K562 (cell line): ENCODE measurements around the gene PPP1R14B. TPM values are rescaled to one million over a fixed set of nuclear protein-coding genes. Genes with fewer than 3 reads are reported as not detected.
A peak's percentile ranks its signal among the peaks of the same experiment; 100 is the strongest.

Experiments used
- ATAC-seq: fragments of 200-7000 bp; cut with Tn5 transposase; 3 replicates; pipeline ENCODE4 v1.9.1; 2020; ENCODE audit warnings: moderate library complexity
- BruUV-seq: library from RNA; stranded (reverse); fragments of 400-500 nt; replicated peaks from 2 replicates; lab custom pipeline; 2021; lab: Mats Ljungman, UMichigan
- CTCF ChIA-PET: fragments of 300-600 bp; formaldehyde crosslinking; extraction: SDS; loops from one replicate; lab custom pipeline; 2021; ENCODE audit warnings: low intra/inter-chr PET ratio; lab: Yijun Ruan, JAX
- POLR2A ChIA-PET: fragments of 300-600, 350-650 bp; sonication (Branson Sonifier 250); formaldehyde crosslinking; extraction: SDS; loops from one replicate; lab custom pipeline; 2021; ENCODE audit warnings: antibody characterized with exemption, inconsistent platforms; lab: Yijun Ruan, JAX
- DNase-seq, 4 experiments: peaks; one replicate each; pipeline versions ENCODE4 v3.0.0 to v3.0.0-alpha.2; 2011 to 2018; ENCODE audit warnings: low spot score in 3 of 4, mixed read lengths in 3 of 4; ENCODE audit errors: extremely low read depth in 1 of 4
- FAIRE-seq: peaks from 2 replicates; lab custom pipeline; 2011; peaks lifted over from hg19 to GRCh38; lab: Jason Lieb, UNC
- H2AFZ ChIP-seq: 2 replicates; pipeline ENCODE4 v1.6.0; 2011; ENCODE audit warnings: low read depth, low read length, control low read depth, inconsistent platforms
- H3K27ac ChIP-seq: fragments of 200-600 bp; 3 replicates; pipeline ENCODE4 v1.8.0; 2011; ENCODE audit warnings: low read depth, mild to moderate bottlenecking, control low read depth, inconsistent platforms, low read length, moderate library complexity, mixed read lengths; ENCODE audit errors: extremely low read depth
- H3K27me3 ChIP-seq, 2 experiments: fragments of 300-600 bp in 1 of 2; 2 replicates in 1 of 2; 3 replicates in 1 of 2; pipeline versions ENCODE4 v1.6.0 to v1.8.0; 2011; ENCODE audit warnings: inconsistent platforms in 2 of 2, low read length in 2 of 2, mild to moderate bottlenecking in 1 of 2, mixed read lengths in 1 of 2, moderate library complexity in 1 of 2; ENCODE audit not compliant: control insufficient read depth in 2 of 2, insufficient read depth in 2 of 2
- H3K36me3 ChIP-seq: fragments of 300-600 bp; 3 replicates; pipeline ENCODE4 v1.8.0; 2011; ENCODE audit warnings: mild to moderate bottlenecking, low read length, inconsistent platforms; ENCODE audit not compliant: control insufficient read depth, insufficient read depth
- H3K4me1 ChIP-seq, 2 experiments: fragments of 200-600 bp in 1 of 2; replicated peaks in 1 of 2; 2 replicates in 1 of 2; 3 replicates in 1 of 2; pipeline versions ENCODE4 v1.5.1 to v1.8.0; 2011; ENCODE audit warnings: inconsistent platforms in 2 of 2, low read length in 2 of 2, mild to moderate bottlenecking in 1 of 2, mixed read lengths in 1 of 2, moderate library complexity in 1 of 2; ENCODE audit not compliant: control insufficient read depth in 2 of 2, insufficient read depth in 2 of 2
- H3K4me2 ChIP-seq: 2 replicates; pipeline ENCODE4 v1.6.1; 2011; ENCODE audit warnings: low read length, control low read depth, inconsistent platforms, mixed read lengths; ENCODE audit not compliant: insufficient read depth
- H3K4me3 ChIP-seq: fragments of 200-600 bp; sonication (generic), shearing (Covaris generic); 2 replicates; pipeline ENCODE4 v1.5.1; 2016; ENCODE audit warnings: control low read depth, inconsistent platforms
- H3K79me2 ChIP-seq: fragments of 200-600 bp; 3 replicates; pipeline ENCODE4 v1.8.0; 2011; ENCODE audit warnings: low read length, inconsistent platforms; ENCODE audit not compliant: control insufficient read depth, insufficient read depth
- H3K9ac ChIP-seq, 2 experiments: 2 replicates each; pipeline versions ENCODE4 v1.6.0 to v1.6.1; 2011; ENCODE audit warnings: low read depth in 2 of 2, low read length in 2 of 2, control low read depth in 1 of 2, inconsistent platforms in 1 of 2, mild to moderate bottlenecking in 1 of 2, mixed read lengths in 1 of 2; ENCODE audit not compliant: insufficient read depth in 1 of 2
- H3K9me1 ChIP-seq: one replicate; pipeline ENCODE4 v1.6.0; 2011; ENCODE audit warnings: inconsistent platforms, mild to moderate bottlenecking, low read length, moderate library complexity; ENCODE audit not compliant: control insufficient read depth, insufficient read depth
- H3K9me3 ChIP-seq: replicated peaks from 2 replicates; pipeline ENCODE4 v1.5.1; 2011; ENCODE audit warnings: low read depth, low read length, inconsistent platforms; ENCODE audit not compliant: control insufficient read depth, insufficient read depth
- H4K20me1 ChIP-seq: replicated peaks from 2 replicates; pipeline ENCODE4 v1.6.1; 2011; ENCODE audit warnings: low read length, inconsistent platforms, mixed read lengths; ENCODE audit not compliant: control insufficient read depth, insufficient read depth
- CBX5 ChIP-seq: IDR thresholded peaks from 2 replicates; pipeline ENCODE4 v1.6.1; 2014; ENCODE audit warnings: low read depth, borderline replicate concordance
- CREB1 ChIP-seq, 2 experiments: sonication (generic) in 1 of 2; formaldehyde crosslinking in 1 of 2; IDR thresholded peaks; 2 replicates each; pipeline versions ENCODE4 v1.6.1 to v1.8.0; 2012 to 2022; ENCODE audit warnings: inconsistent platforms in 1 of 2, mild to moderate bottlenecking in 1 of 2, missing genetic modification reagents in 1 of 2, moderate library complexity in 1 of 2
- EHMT2 ChIP-seq: fragments of 450-650 bp; IDR thresholded peaks from 2 replicates; pipeline ENCODE4 v1.6.1; 2018; ENCODE audit warnings: antibody characterized with exemption
- GABPA ChIP-seq: fragments of 200-800 bp; sonication (Bioruptor generic); conservative IDR thresholded peaks from 2 replicates; pipeline ENCODE4 v1.6.1; 2016; ENCODE audit warnings: low read depth, missing genetic modification characterization, missing compliant biosample characterization
- HNRNPL ChIP-seq: fragments of 200-400 bp; formaldehyde crosslinking; IDR thresholded peaks from 2 replicates; pipeline ENCODE4 v1.6.1; 2017; ENCODE audit warnings: low read depth, mild to moderate bottlenecking, low read length
- KLF1 ChIP-seq: fragments of 450-650 bp; IDR thresholded peaks from 2 replicates; pipeline ENCODE4 v1.6.1; 2016; ENCODE audit warnings: missing genetic modification characterization, missing compliant biosample characterization
- LEF1 ChIP-seq: fragments of 450-650 bp; IDR thresholded peaks from 2 replicates; pipeline ENCODE4 v1.6.1; 2016; ENCODE audit warnings: mild to moderate bottlenecking
- NCOA2 ChIP-seq, 2 experiments: fragments of 450-650 bp; IDR thresholded peaks; 2 replicates each; pipeline ENCODE4 v1.6.1; 2018; ENCODE audit warnings: mild to moderate bottlenecking in 2 of 2, moderate library complexity in 1 of 2; ENCODE audit not compliant: partially characterized antibody in 2 of 2
- NR1H2 ChIP-seq: sonication (generic); formaldehyde crosslinking; IDR thresholded peaks from 2 replicates; pipeline ENCODE4 v1.4.0; 2020; ENCODE audit warnings: mild to moderate bottlenecking, missing genetic modification reagents
- PHTF2 ChIP-seq: fragments of 250-450 bp; sonication (Bioruptor Pico); IDR thresholded peaks from 2 replicates; pipeline ENCODE4 v1.5.0; 2021; ENCODE audit warnings: mild to moderate bottlenecking
- SMAD3 ChIP-seq: fragments of 450-650 bp; formaldehyde crosslinking; conservative IDR thresholded peaks from 2 replicates; pipeline ENCODE4 v1.4.0; 2020; ENCODE audit warnings: mild to moderate bottlenecking
- SMARCC2 ChIP-seq: fragments of 450-650 bp; IDR thresholded peaks from 2 replicates; pipeline ENCODE4 v1.6.1; 2017; ENCODE audit warnings: antibody characterized with exemption, moderate library complexity, mild to moderate bottlenecking, low read depth
- TAF7 ChIP-seq: fragments of 450-650 bp; IDR thresholded peaks from 2 replicates; pipeline ENCODE4 v1.6.1; 2016; ENCODE audit warnings: missing genetic modification characterization, missing compliant biosample characterization
- ZNF76 ChIP-seq: fragments of 250-450 bp; sonication (Bioruptor Pico); IDR thresholded peaks from 2 replicates; pipeline ENCODE4 v1.4.0; 2020; ENCODE audit warnings: mild to moderate bottlenecking, moderate library complexity, borderline replicate concordance
- WGBS: fragments of 100-300 bp; shearing (Covaris generic); methylation state at CpG from one replicate; pipeline ENCODE4 v1.1.6; 2016; ENCODE audit warnings: low coverage, mixed read lengths; ENCODE audit not compliant: insufficient coverage; ENCODE audit errors: missing lambda C conversion rate; 5-methylcytosine and 5-hydroxymethylcytosine counted together
- in situ Hi-C: fragments of 300-500 bp; cut with MboI; formaldehyde crosslinking; loops from 4 replicates; pipeline ENCODE4 v1.15.0; 2018; ENCODE audit warnings: inconsistent platforms, mixed read lengths
- intact Hi-C: fragments of 100-400 bp; cut with micrococcal nuclease; formaldehyde crosslinking; loops from 2 replicates; pipeline ENCODE4 v1.14.2; 2022
- polyA plus RNA-seq, 8 experiments: library from polyadenylated mRNA; depleted of rRNA in 4 of 8; stranded (reverse) in 5 of 8; unstranded in 3 of 8; fragments of >200 nt; fragmentation: Nextera tagmentation in 2 of 8; fragmentation: Illumina TruSeq in 1 of 8; extraction: Ambion mirVana in 2 of 8; extraction: Trizol in 1 of 8; gene quantifications; 2 replicates each; pipeline versions ENCODE4 v1.2.1 to v1.2.3, GENCODE V29; 2011 to 2014; ENCODE audit warnings: inconsistent platforms in 1 of 8, missing spikeins in 1 of 8
- total RNA-seq, 7 experiments: library from RNA; depleted of rRNA in 6 of 7; stranded (reverse); fragments of >200 nt in 6 of 7; fragmentation: Illumina TruSeq in 2 of 7; extraction: Trizol in 2 of 7; gene quantifications; 2 replicates each; pipeline versions ENCODE4 v1.2.1 to v1.2.3, GENCODE V29; 2011 to 2021; ENCODE audit warnings: low replicate concordance in 1 of 7

Gene PPP1R14B
- total and polyA plus RNA-seq, 9 of the 15 experiments (the other 6 are each of a cell fraction or from before 2014, with no cell fraction given), result 7.7 to 566 (median 212) TPM

DNA sequence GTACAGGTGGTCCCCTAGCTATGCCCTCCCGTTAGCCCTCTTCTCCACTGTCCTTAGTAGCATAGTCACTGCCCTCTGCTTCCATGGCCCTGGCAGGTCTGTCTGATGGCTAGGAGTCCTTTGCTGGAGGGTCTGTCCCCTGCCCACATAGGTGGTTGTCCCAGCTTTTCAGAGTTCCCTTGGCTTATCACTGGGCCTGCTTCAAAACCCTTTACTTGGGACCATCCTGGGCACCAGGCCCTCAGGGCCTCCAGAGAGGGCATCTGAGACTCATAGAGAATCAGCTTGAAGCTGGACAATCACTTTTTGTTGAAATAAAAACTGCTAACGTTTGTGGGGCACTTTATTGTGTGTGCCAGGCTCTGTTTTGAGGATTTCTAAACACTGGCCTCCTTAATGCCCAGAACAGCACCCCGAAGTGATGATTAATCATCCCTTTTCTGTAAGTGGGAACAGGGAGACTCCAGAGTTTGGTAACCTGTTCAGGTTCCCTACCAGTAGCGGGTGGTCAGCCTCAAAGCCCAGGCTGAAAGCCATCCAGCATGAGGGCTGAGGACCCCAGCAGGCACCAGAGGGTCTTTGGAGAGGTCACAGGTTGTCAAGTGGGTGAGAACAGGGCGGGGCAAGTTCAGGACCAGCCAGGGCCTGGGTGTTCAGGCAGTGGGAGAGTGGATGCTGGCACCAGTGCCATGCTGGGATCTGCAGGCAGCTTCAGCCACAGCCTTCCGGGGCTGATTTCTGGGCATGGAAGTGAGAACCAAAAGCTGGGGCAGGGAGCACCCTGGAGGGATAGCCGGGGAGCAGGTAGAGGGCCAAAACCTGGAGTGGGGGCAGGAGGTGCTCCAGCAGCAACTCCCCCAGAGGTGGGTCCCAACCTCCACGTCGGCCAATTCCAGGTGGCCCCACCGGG is 43.9 kb upstream of the PPP1R14B start:
- H3K27ac ChIP-seq, result no peak overlapping the region
- intact Hi-C loops, result no loop called here
- ATAC-seq (no peak), DNase-seq (no peak), FAIRE-seq (no peak)
- no TSS peak for BruUV-seq
- peaks cover 3 to 49% of the 10 kb centered on the region in 2 experiments; a peak in 3 of 5 replicates for H3K4me1 ChIP-seq
- no peaks in the 10 kb centered on the region for H4K20me1 ChIP-seq
- in situ Hi-C loops, result no loop called here
- CTCF ChIA-PET, result no interaction called here
- H2AFZ ChIP-seq, result no peak overlapping the region
- no peaks in the 10 kb centered on the region for H3K79me2 ChIP-seq
- H3K36me3 ChIP-seq, result no peaks in the 10 kb centered on the region
- H3K27me3 ChIP-seq, result peaks cover 22 to 40% of the 10 kb centered on the region in 2 experiments; a peak in 4 of 5 replicates
- POLR2A ChIA-PET, result interaction anchor here (0.6 kb wide), 1 partner anchor 45 kb away, joined by 3 read pairs; no protein-coding TSS in a partner anchor
- no peaks in the 10 kb centered on the region for H3K9me3 ChIP-seq
- TF ChIP-seq LEF1, result no peak
- no peak for TF ChIP-seq CREB1 (IDR thresholded peaks at IDR 0.05)
- TF ChIP-seq CREB1 (CRISPR knock-in tag; IDR thresholded peaks at IDR 0.05), result no peak
- no peak for TF ChIP-seq KLF1 (tag)
- no peak for TF ChIP-seq HNRNPL
- no peak for TF ChIP-seq PHTF2
- no peak for TF ChIP-seq CBX5
- no peak for TF ChIP-seq ZNF76 (CRISPR knock-in tag)
- no peak for TF ChIP-seq EHMT2
- TF ChIP-seq GABPA (tag), result no peak
- TF ChIP-seq NR1H2, result no peak
- TF ChIP-seq SMARCC2, result no peak
- TF ChIP-seq SMAD3, result no peak
- no peak for TF ChIP-seq TAF7
- no peak for TF ChIP-seq NCOA2 (IDR thresholded peaks at IDR 0.05; ENCODE audit: partially characterized antibody in 2 of 2)
- H3K4me2 ChIP-seq, result no peak overlapping the region
- H3K4me3 ChIP-seq, result no peak overlapping the region
- H3K9ac ChIP-seq, result peak overlapping the region in 1 of 2 experiments; percentile 29; a peak in 1 of 4 replicates
- H3K9me1 ChIP-seq, result no peaks in the 10 kb centered on the region
- WGBS, result 26% methylated on average over 10 of the region's 10 CpGs
